IPS-18c (cell line): ENCODE data around the gene CHI3L2.

Experiments
- H3K4me3 ChIP-seq: 2 replicates; pipeline ENCODE4 v1.7.0; 2013; ENCODE audit warnings: low read depth, mild to moderate bottlenecking, low read length, moderate library complexity; ENCODE audit not compliant: insufficient read depth
- H3K9me3 ChIP-seq: one replicate; pipeline ENCODE4 v1.6.1; 2013; ENCODE audit warnings: mild to moderate bottlenecking, low read length, moderate library complexity; ENCODE audit not compliant: control insufficient read depth, insufficient read depth

The CHI3L2 gene

GRCh38 chr1:111227434-111227833, at the start of gene CHI3L2:
TSS of gene CHI3L2 (plus strand) at chr1:111227713. CDS start at chr1:111227730, 17 bp downstream.
- no peak within 1 kb of the TSS for H3K4me3 ChIP-seq
- H3K9me3 ChIP-seq = no peaks in the 10 kb centered on the region

GRCh38 chr1:111179968-111180533, 47.5 kb upstream of the CHI3L2 start:
- no peaks in the 10 kb centered on the region for H3K9me3 ChIP-seq

GRCh38 chr1:111182052-111182451, 45.5 kb upstream of the CHI3L2 start:
- Histone ChIP-seq H3K4me3 (no peak overlapping the region), H3K9me3 (no peaks in the 10 kb centered on the region)

More at GRCh38 chr1:111179968-111180533, 47.5 kb upstream of the CHI3L2 start:
- H3K4me3 ChIP-seq = no peak overlapping the region

- Histone ChIP-seq H3K9me3 (no peaks in the 10 kb centered on the region), H3K4me3 (no peak overlapping the region)
Measured at GRCh38 chr1:111183308-111184069, 44.0 kb upstream of the CHI3L2 start.

GRCh38 chr1:111184663-111185062, 42.9 kb upstream of the CHI3L2 start:
- Histone ChIP-seq H3K9me3 (no peaks in the 10 kb centered on the region), H3K4me3 (no peak overlapping the region)

GRCh38 chr1:111190931-111191451, 36.5 kb upstream of the CHI3L2 start:
- Histone ChIP-seq H3K4me3 (no peak overlapping the region), H3K9me3 (no peaks in the 10 kb centered on the region)

- Histone ChIP-seq H3K9me3 (no peaks in the 10 kb centered on the region), H3K4me3 (no peak overlapping the region)
Measured at GRCh38 chr1:111191496-111191895, 36.0 kb upstream of the CHI3L2 start.

- no peaks in the 10 kb centered on the region for H3K9me3 ChIP-seq
- H3K4me3 ChIP-seq = no peak overlapping the region
Measured at GRCh38 chr1:111192074-111192473, 35.4 kb upstream of the CHI3L2 start.

GRCh38 chr1:111192658-111193519, 34.6 kb upstream of the CHI3L2 start:
- no peaks in the 10 kb centered on the region for H3K9me3 ChIP-seq
- no peak overlapping the region for H3K4me3 ChIP-seq

- no peaks in the 10 kb centered on the region for H3K9me3 ChIP-seq
Measured at GRCh38 chr1:111193712-111194480, 33.6 kb upstream of the CHI3L2 start.

GRCh38 chr1:111195002-111195684, 32.4 kb upstream of the CHI3L2 start:
- H3K9me3 ChIP-seq = no peaks in the 10 kb centered on the region
- no peak overlapping the region for H3K4me3 ChIP-seq

More at GRCh38 chr1:111193712-111194480, 33.6 kb upstream of the CHI3L2 start:
- no peak overlapping the region for H3K4me3 ChIP-seq

GRCh38 chr1:111196213-111196612, 31.3 kb upstream of the CHI3L2 start:
- no peaks in the 10 kb centered on the region for H3K9me3 ChIP-seq
- no peak overlapping the region for H3K4me3 ChIP-seq

GRCh38 chr1:111197598-111198284, 29.8 kb upstream of the CHI3L2 start:
- Histone ChIP-seq H3K4me3 (no peak overlapping the region), H3K9me3 (no peaks in the 10 kb centered on the region)

- Histone ChIP-seq H3K4me3 (no peak overlapping the region), H3K9me3 (no peaks in the 10 kb centered on the region)
Measured at GRCh38 chr1:111198836-111199235, 28.7 kb upstream of the CHI3L2 start.

GRCh38 chr1:111199329-111199728, 28.2 kb upstream of the CHI3L2 start:
- no peak overlapping the region for H3K4me3 ChIP-seq
- H3K9me3 ChIP-seq = no peaks in the 10 kb centered on the region
